ENCODE measurements around the gene PER3.

Gene PER3

GRCh38 chr1:7853684-7854026 is 69.6 kb downstream of the PER3 start:
- Histone ChIP-seq H2AFZ (ENCODE audit: low read length) (no peak overlapping the region), H3K79me2 (ENCODE audit: insufficient read depth, low read length) (no peaks in the 10 kb centered on the region), H3K4me3 (ENCODE audit: low read depth, low read length, poor library complexity, severe bottlenecking) (no peak overlapping the region), H3K27ac (ENCODE audit: low read depth, low read length, poor library complexity, severe bottlenecking) (no peak overlapping the region), H4K20me1 (ENCODE audit: insufficient read depth, low read length) (no peaks in the 10 kb centered on the region), H3K9me3 (ENCODE audit: low read length) (no peaks in the 10 kb centered on the region), H3F3A (ENCODE audit: insufficient read depth, low read length) (no peaks in the 10 kb centered on the region), H3K4me2 (ENCODE audit: low read length) (no peak overlapping the region), H3K4me1 (ENCODE audit: insufficient read depth, low read length, severe bottlenecking) (no peaks in the 10 kb centered on the region), H3K27me3 (ENCODE audit: insufficient read depth, low read length) (no peaks in the 10 kb centered on the region), H3K36me3 (ENCODE audit: insufficient read depth, low read length) (no peaks in the 10 kb centered on the region), H3K9ac (ENCODE audit: low read length) (no peak overlapping the region), H3K9me2 (ENCODE audit: low read depth, low read length) (no peaks in the 10 kb centered on the region)
- TF ChIP-seq CTCF (IDR thresholded peaks at IDR 0.05; ENCODE audit: low read length) (no peak), EZH2 (IDR thresholded peaks at IDR 0.05; ENCODE audit: borderline replicate concordance, low read length) (no peak)

- TF ChIP-seq CTCF (IDR thresholded peaks at IDR 0.05; ENCODE audit: low read length) (no peak), EZH2 (IDR thresholded peaks at IDR 0.05; ENCODE audit: borderline replicate concordance, low read length) (no peak)
- H3K4me3 ChIP-seq (ENCODE audit: low read depth, low read length, poor library complexity, severe bottlenecking) = no peak overlapping the region
- no peaks in the 10 kb centered on the region for H3K36me3 ChIP-seq (ENCODE audit: insufficient read depth, low read length)
- no peak overlapping the region for H3K4me2 ChIP-seq (ENCODE audit: low read length)
- no peaks in the 10 kb centered on the region for H3K9me2 ChIP-seq (ENCODE audit: low read depth, low read length)
- no peaks in the 10 kb centered on the region for H3K27me3 ChIP-seq (ENCODE audit: insufficient read depth, low read length)
- H3K4me1 ChIP-seq (ENCODE audit: insufficient read depth, low read length, severe bottlenecking) = no peaks in the 10 kb centered on the region
- H3F3A ChIP-seq (ENCODE audit: insufficient read depth, low read length) = no peaks in the 10 kb centered on the region
- no peaks in the 10 kb centered on the region for H3K79me2 ChIP-seq (ENCODE audit: insufficient read depth, low read length)
- no peak overlapping the region for H2AFZ ChIP-seq (ENCODE audit: low read length)
- H3K27ac ChIP-seq (ENCODE audit: low read depth, low read length, poor library complexity, severe bottlenecking) = no peak overlapping the region
- no peak overlapping the region for H3K9ac ChIP-seq (ENCODE audit: low read length)
- H4K20me1 ChIP-seq (ENCODE audit: insufficient read depth, low read length) = no peaks in the 10 kb centered on the region
- no peaks in the 10 kb centered on the region for H3K9me3 ChIP-seq (ENCODE audit: low read length)
Measured at GRCh38 chr1:7856345-7856744, 72.3 kb downstream of the PER3 start.

- no peaks in the 10 kb centered on the region for H3K27me3 ChIP-seq (ENCODE audit: insufficient read depth, low read length)
- H3K4me3 ChIP-seq (ENCODE audit: low read depth, low read length, poor library complexity, severe bottlenecking) = no peak overlapping the region
- H3K9me2 ChIP-seq (ENCODE audit: low read depth, low read length) = no peaks in the 10 kb centered on the region
- H3K4me1 ChIP-seq (ENCODE audit: insufficient read depth, low read length, severe bottlenecking) = no peaks in the 10 kb centered on the region
- no peaks in the 10 kb centered on the region for H4K20me1 ChIP-seq (ENCODE audit: insufficient read depth, low read length)
- no peaks in the 10 kb centered on the region for H3F3A ChIP-seq (ENCODE audit: insufficient read depth, low read length)
- H3K79me2 ChIP-seq (ENCODE audit: insufficient read depth, low read length) = no peaks in the 10 kb centered on the region
- TF ChIP-seq CTCF (IDR thresholded peaks at IDR 0.05; ENCODE audit: low read length) (no peak), EZH2 (IDR thresholded peaks at IDR 0.05; ENCODE audit: borderline replicate concordance, low read length) (no peak)
- H3K4me2 ChIP-seq (ENCODE audit: low read length) = no peak overlapping the region
- H3K27ac ChIP-seq (ENCODE audit: low read depth, low read length, poor library complexity, severe bottlenecking) = no peak overlapping the region
- H3K9ac ChIP-seq (ENCODE audit: low read length) = no peak overlapping the region
- no peaks in the 10 kb centered on the region for H3K36me3 ChIP-seq (ENCODE audit: insufficient read depth, low read length)
- no peak overlapping the region for H2AFZ ChIP-seq (ENCODE audit: low read length)
- no peaks in the 10 kb centered on the region for H3K9me3 ChIP-seq (ENCODE audit: low read length)
Measured at GRCh38 chr1:7857000-7857399, 72.9 kb downstream of the PER3 start.

All from OCI-LY1 (cell line).